ENCODE measurements around the gene AOAH.
A peak's percentile ranks its signal among the peaks of the same experiment; 100 is the strongest.

The AOAH gene

DNA sequence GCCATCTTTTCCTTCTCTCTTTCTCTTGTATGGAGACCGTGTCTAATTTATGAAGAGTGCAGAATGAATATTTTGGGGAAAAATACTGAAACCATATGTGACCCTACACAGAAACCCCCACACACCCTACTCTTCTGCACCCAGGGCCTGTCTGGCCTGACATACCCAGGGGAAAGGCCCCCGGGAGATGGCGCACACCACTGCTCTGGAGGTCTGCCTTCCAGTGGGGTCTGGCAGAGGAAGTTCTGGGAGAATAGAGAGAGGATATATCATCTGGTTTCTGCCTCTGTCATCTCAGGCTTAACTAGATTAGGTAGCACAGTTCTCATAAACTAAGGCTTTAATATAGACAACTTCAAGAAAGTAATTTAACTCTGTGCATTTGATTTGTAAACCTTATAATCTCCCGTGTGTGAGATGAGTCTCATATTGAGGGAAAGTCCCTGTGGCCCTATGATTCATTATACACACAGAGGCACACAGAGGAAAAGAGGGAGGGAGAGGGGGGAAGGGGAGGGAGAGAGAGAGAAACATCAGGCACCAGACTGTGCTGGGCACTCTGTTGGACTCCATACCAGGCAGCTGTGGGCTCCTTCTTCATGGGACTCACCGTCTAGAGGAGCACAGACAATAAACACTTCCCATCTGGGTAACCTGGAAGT lies 123.3 kb downstream of the AOAH start:
- TF ChIP-seq, protein P1, sequence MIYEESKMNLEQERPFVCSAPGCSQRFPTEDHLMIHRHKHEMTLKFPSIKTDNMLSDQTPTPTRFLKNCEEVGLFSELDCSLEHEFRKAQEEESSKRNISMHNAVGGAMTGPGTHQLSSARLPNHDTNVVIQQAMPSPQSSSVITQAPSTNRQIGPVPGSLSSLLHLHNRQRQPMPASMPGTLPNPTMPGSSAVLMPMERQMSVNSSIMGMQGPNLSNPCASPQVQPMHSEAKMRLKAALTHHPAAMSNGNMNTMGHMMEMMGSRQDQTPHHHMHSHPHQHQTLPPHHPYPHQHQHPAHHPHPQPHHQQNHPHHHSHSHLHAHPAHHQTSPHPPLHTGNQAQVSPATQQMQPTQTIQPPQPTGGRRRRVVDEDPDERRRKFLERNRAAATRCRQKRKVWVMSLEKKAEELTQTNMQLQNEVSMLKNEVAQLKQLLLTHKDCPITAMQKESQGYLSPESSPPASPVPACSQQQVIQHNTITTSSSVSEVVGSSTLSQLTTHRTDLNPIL (CRISPR knock-in tag; IDR thresholded peaks at IDR 0.05; ENCODE audit: low read depth), result no peak
- TF ChIP-seq RARB (CRISPR knock-in tag; IDR thresholded peaks at IDR 0.05), result no peak
- TF ChIP-seq ISL1 (CRISPR knock-in tag; IDR thresholded peaks at IDR 0.05), result 0 out of 2 replicates have a peak, but pooled peaks have one; percentile 5
- TF ChIP-seq, protein P2, sequence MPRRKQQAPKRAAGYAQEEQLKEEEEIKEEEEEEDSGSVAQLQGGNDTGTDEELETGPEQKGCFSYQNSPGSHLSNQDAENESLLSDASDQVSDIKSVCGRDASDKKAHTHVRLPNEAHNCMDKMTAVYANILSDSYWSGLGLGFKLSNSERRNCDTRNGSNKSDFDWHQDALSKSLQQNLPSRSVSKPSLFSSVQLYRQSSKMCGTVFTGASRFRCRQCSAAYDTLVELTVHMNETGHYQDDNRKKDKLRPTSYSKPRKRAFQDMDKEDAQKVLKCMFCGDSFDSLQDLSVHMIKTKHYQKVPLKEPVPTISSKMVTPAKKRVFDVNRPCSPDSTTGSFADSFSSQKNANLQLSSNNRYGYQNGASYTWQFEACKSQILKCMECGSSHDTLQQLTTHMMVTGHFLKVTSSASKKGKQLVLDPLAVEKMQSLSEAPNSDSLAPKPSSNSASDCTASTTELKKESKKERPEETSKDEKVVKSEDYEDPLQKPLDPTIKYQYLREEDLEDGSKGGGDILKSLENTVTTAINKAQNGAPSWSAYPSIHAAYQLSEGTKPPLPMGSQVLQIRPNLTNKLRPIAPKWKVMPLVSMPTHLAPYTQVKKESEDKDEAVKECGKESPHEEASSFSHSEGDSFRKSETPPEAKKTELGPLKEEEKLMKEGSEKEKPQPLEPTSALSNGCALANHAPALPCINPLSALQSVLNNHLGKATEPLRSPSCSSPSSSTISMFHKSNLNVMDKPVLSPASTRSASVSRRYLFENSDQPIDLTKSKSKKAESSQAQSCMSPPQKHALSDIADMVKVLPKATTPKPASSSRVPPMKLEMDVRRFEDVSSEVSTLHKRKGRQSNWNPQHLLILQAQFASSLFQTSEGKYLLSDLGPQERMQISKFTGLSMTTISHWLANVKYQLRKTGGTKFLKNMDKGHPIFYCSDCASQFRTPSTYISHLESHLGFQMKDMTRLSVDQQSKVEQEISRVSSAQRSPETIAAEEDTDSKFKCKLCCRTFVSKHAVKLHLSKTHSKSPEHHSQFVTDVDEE (CRISPR knock-in tag; IDR thresholded peaks at IDR 0.05), result no peak
- no peak for TF ChIP-seq SNAI2 (CRISPR knock-in tag; IDR thresholded peaks at IDR 0.05)
- ATAC-seq, result peak; percentile 49; the same call in 2 of the 3 replicates

DNA sequence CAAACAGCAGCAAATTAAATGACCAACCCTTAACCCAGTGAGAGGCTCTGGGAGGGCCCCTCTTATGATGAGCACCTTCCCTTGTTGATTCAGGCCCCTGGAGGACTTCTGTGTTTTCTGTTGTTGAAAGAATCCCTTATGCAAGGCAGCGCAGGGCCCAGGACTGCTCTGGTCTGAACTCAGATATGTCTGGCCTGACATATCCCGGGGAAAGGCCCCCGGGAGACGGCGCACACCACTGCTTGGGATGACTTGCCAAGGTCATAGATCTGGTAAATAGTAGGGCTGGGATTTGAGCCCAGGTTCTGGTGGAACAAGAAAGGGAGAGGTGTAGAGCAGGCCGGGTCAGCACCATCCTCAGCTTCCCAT lies 124.0 kb downstream of the AOAH start:
- no peak for ATAC-seq
- TF ChIP-seq PPARA (CRISPR knock-in tag; IDR thresholded peaks at IDR 0.05; ENCODE audit: borderline replicate concordance), result no peak
- TF ChIP-seq, protein P1 (CRISPR knock-in tag; IDR thresholded peaks at IDR 0.05; ENCODE audit: low read depth), result no peak
- no peak for TF ChIP-seq RARB (CRISPR knock-in tag; IDR thresholded peaks at IDR 0.05)
- TF ChIP-seq ZFP30 (CRISPR knock-in tag; IDR thresholded peaks at IDR 0.05), result no peak

DNA sequence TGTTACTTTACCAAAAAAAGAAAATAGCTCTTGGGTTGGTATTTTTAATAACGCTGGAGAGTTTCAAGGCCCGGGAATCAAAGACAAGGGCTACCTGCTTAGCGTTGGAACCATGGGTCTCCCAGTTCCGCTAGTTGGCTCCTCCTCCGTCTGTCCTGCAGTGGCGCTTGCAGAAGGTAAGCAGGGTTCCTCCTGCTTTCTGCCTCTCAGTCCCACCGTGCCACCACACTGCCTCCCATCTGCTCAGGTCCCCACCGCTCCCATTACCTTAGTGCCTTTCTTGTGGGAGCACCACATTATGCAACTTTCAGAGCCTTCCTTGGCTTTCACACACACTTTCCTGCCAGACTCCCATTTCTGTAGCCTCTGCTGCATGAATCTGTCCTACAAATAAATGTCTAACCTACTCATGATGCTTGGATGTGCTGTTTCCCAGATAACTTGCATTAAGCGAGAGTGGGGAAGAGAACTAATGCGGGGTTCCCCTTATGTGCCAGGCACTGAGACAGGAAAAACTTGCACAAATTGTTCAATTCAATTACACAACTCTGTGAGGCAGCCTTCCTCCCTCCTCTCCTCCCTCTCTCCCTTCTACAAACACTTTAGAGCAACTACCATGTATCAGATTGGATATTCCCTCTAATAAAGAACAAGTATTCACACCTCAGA lies 124.5 kb downstream of the AOAH start:
- ATAC-seq, result no peak
- TF ChIP-seq BACH2 (CRISPR knock-in tag; IDR thresholded peaks at IDR 0.05; ENCODE audit: borderline replicate concordance) (no peak), CSDC2 (CRISPR knock-in tag; IDR thresholded peaks at IDR 0.05) (no peak), ZNF8 (CRISPR knock-in tag; IDR thresholded peaks at IDR 0.05) (no peak), ARNTL (CRISPR knock-in tag; IDR thresholded peaks at IDR 0.05; ENCODE audit: borderline replicate concordance, low read depth) (no peak)
- TF ChIP-seq, protein P3, sequence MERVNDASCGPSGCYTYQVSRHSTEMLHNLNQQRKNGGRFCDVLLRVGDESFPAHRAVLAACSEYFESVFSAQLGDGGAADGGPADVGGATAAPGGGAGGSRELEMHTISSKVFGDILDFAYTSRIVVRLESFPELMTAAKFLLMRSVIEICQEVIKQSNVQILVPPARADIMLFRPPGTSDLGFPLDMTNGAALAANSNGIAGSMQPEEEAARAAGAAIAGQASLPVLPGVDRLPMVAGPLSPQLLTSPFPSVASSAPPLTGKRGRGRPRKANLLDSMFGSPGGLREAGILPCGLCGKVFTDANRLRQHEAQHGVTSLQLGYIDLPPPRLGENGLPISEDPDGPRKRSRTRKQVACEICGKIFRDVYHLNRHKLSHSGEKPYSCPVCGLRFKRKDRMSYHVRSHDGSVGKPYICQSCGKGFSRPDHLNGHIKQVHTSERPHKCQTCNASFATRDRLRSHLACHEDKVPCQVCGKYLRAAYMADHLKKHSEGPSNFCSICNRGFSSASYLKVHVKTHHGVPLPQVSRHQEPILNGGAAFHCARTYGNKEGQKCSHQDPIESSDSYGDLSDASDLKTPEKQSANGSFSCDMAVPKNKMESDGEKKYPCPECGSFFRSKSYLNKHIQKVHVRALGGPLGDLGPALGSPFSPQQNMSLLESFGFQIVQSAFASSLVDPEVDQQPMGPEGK (CRISPR knock-in tag; IDR thresholded peaks at IDR 0.05; ENCODE audit: borderline replicate concordance), result no peak
- TF ChIP-seq, protein P2 (CRISPR knock-in tag; IDR thresholded peaks at IDR 0.05), result no peak
- TF ChIP-seq, protein P4, sequence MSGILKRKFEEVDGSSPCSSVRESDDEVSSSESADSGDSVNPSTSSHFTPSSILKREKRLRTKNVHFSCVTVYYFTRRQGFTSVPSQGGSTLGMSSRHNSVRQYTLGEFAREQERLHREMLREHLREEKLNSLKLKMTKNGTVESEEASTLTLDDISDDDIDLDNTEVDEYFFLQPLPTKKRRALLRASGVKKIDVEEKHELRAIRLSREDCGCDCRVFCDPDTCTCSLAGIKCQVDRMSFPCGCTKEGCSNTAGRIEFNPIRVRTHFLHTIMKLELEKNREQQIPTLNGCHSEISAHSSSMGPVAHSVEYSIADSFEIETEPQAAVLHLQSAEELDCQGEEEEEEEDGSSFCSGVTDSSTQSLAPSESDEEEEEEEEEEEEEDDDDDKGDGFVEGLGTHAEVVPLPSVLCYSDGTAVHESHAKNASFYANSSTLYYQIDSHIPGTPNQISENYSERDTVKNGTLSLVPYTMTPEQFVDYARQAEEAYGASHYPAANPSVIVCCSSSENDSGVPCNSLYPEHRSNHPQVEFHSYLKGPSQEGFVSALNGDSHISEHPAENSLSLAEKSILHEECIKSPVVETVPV (CRISPR knock-in tag; IDR thresholded peaks at IDR 0.05), result no peak

Data from SK-N-SH treated with all-trans-retinoic acid at 6 μM for 48 hours (cell line).